K562 treated with DMSO at 1 percent for 24 hours (cell line): Measurements from ENCODE around the gene TEX13D. TPM values are rescaled to one million over a fixed set of nuclear protein-coding genes. Genes with fewer than 3 reads are reported as not detected.

Experiments used
- total RNA-seq: library from RNA; unstranded; fragments of 300-600 nt; gene quantifications from 2 replicates; pipeline ENCODE4 v1.2.3, GENCODE V29; 2022; ENCODE audit warnings: low read depth; ENCODE audit not compliant: insufficient read depth

Gene TEX13D
- total RNA-seq = not detected in 2 replicates

GRCh38 chrX:124332481-124333424 is at the start of gene TEX13D:
Gene TEX13D (plus strand): TSS chrX:124332660. CDS start chrX:124332918, 258 bp downstream.

GRCh38 chrX:124346117-124346876 is 13.8 kb downstream of the TEX13D start, which contains the start of gene SH2D1A:
Gene SH2D1A (plus strand): TSS chrX:124346563. CDS start chrX:124346643, 80 bp downstream.

Other genes with a start within 250 kb of the TEX13D start
- gene SH2D1A, start 13.9 kb downstream of the TEX13D start, total RNA-seq = not detected in 2 replicates